NCI-H2171 treated with DMSO at 0.1 percent for 48 hours (cell line): ENCODE results near the gene NUPR1.
"Not testable (repeated sequence)": the region's sequence is repeated elsewhere in the genome, so short reads cannot be mapped to it uniquely, and the experiment has no call there.

Experiments used
- DNase-seq: peaks from one replicate; lab custom pipeline; 2025; lab: John Stamatoyannopoulos, UW

Gene NUPR1

GRCh38 chr16:28538733-28539596, at the start of gene NUPR1:
NUPR1 (minus strand) TSS chr16:28538974; CDS start chr16:28538907, 67 bp downstream.
- DNase-seq = no peak

GRCh38 chr16:28587386-28587785, 48.6 kb upstream of the NUPR1 start:
- no peak for DNase-seq

- no peak for DNase-seq
Measured at GRCh38 chr16:28586466-28586865, 47.7 kb upstream of the NUPR1 start.

GRCh38 chr16:28585674-28586073, 46.9 kb upstream of the NUPR1 start:
- DNase-seq = no peak

- no peak for DNase-seq
Measured at GRCh38 chr16:28580726-28581315, 42.0 kb upstream of the NUPR1 start.

- DNase-seq = no peak
Measured at GRCh38 chr16:28575446-28576109, 36.8 kb upstream of the NUPR1 start.

- no peak for DNase-seq
Measured at GRCh38 chr16:28574925-28575324, 36.2 kb upstream of the NUPR1 start.

GRCh38 chr16:28573738-28574718, 35.3 kb upstream of the NUPR1 start:
- DNase-seq = no peak

- DNase-seq = no peak
Measured at GRCh38 chr16:28572696-28573510, 34.1 kb upstream of the NUPR1 start.

GRCh38 chr16:28569968-28570752, 31.4 kb upstream of the NUPR1 start:
- no peak for DNase-seq

- DNase-seq = no peak
Measured at GRCh38 chr16:28569021-28569420, 30.2 kb upstream of the NUPR1 start.

- DNase-seq = no peak
Measured at GRCh38 chr16:28567292-28567691, 28.5 kb upstream of the NUPR1 start.

GRCh38 chr16:28566233-28566925, 27.6 kb upstream of the NUPR1 start:
- not testable (repeated sequence) for DNase-seq

- DNase-seq = no peak
Measured at GRCh38 chr16:28563218-28563617, 24.4 kb upstream of the NUPR1 start.

GRCh38 chr16:28562199-28562598, 23.4 kb upstream of the NUPR1 start:
- DNase-seq = no peak

GRCh38 chr16:28561557-28562187, 22.9 kb upstream of the NUPR1 start:
- DNase-seq = no peak

GRCh38 chr16:28558456-28558855, 19.7 kb upstream of the NUPR1 start:
- DNase-seq = no peak

GRCh38 chr16:28556914-28557320, 18.1 kb upstream of the NUPR1 start:
- no peak for DNase-seq

- no peak for DNase-seq
Measured at GRCh38 chr16:28555561-28555960, 16.8 kb upstream of the NUPR1 start.
